GM18907 (cell line): Measurements from ENCODE around the gene ABCA4.
A peak's percentile ranks its signal among the peaks of the same experiment; 100 is the strongest.

Experiments used
- ATAC-seq: cut with Tn5 transposase; IDR thresholded peaks from one replicate; pipeline ENCODE4 v1.9.1; 2021; ENCODE audit warnings: mild to moderate bottlenecking, moderate library complexity; ENCODE audit not compliant: unreplicated experiment

Gene ABCA4

GRCh38 chr1:94124538-94124937, 3.6 kb upstream of the ABCA4 start:
- no peak for ATAC-seq

- no peak for ATAC-seq
Observed at GRCh38 chr1:94122201-94122970, 1.4 kb upstream of the ABCA4 start.

- ATAC-seq = no peak
Observed at GRCh38 chr1:94121411-94121821, 468 bp upstream of the ABCA4 start.

GRCh38 chr1:94120570-94120901, 412 bp downstream of the ABCA4 start:
- ATAC-seq = no peak

GRCh38 chr1:94119796-94120569, 965 bp downstream of the ABCA4 start:
- ATAC-seq = no peak

GRCh38 chr1:94119306-94119705, 1.6 kb downstream of the ABCA4 start:
- ATAC-seq = no peak

GRCh38 chr1:94118471-94118870, 2.5 kb downstream of the ABCA4 start:
- no peak for ATAC-seq

GRCh38 chr1:94118013-94118412, 2.9 kb downstream of the ABCA4 start:
- no peak for ATAC-seq

GRCh38 chr1:94117259-94117851, 3.6 kb downstream of the ABCA4 start:
- ATAC-seq = no peak

GRCh38 chr1:94115900-94116436, 5.0 kb downstream of the ABCA4 start:
- no peak for ATAC-seq

GRCh38 chr1:94115254-94115899, 5.6 kb downstream of the ABCA4 start:
- ATAC-seq = no peak

- ATAC-seq = no peak
Observed at GRCh38 chr1:94113589-94114226, 7.2 kb downstream of the ABCA4 start.

- ATAC-seq = peak; percentile 59
Observed at GRCh38 chr1:94111879-94112278, 9.1 kb downstream of the ABCA4 start.

- no peak for ATAC-seq
Observed at GRCh38 chr1:94110946-94111740, 9.8 kb downstream of the ABCA4 start.

GRCh38 chr1:94110021-94110761, 10.8 kb downstream of the ABCA4 start:
- no peak for ATAC-seq

- ATAC-seq = no peak
Observed at GRCh38 chr1:94109478-94109877, 11.5 kb downstream of the ABCA4 start.

- no peak for ATAC-seq
Observed at GRCh38 chr1:94107141-94107540, 13.8 kb downstream of the ABCA4 start.

- ATAC-seq = no peak
Observed at GRCh38 chr1:94106716-94107115, 14.2 kb downstream of the ABCA4 start.

- no peak for ATAC-seq
Observed at GRCh38 chr1:94105957-94106529, 14.9 kb downstream of the ABCA4 start.
